ENCODE data around the gene EFNA2. TPM values are rescaled to one million over a fixed set of nuclear protein-coding genes. Genes with fewer than 3 reads are reported as not detected.

The EFNA2 gene
- total and polyA plus RNA-seq, 2 of the 4 experiments (the other 2 are of a cell fraction) = not detected

DNA sequence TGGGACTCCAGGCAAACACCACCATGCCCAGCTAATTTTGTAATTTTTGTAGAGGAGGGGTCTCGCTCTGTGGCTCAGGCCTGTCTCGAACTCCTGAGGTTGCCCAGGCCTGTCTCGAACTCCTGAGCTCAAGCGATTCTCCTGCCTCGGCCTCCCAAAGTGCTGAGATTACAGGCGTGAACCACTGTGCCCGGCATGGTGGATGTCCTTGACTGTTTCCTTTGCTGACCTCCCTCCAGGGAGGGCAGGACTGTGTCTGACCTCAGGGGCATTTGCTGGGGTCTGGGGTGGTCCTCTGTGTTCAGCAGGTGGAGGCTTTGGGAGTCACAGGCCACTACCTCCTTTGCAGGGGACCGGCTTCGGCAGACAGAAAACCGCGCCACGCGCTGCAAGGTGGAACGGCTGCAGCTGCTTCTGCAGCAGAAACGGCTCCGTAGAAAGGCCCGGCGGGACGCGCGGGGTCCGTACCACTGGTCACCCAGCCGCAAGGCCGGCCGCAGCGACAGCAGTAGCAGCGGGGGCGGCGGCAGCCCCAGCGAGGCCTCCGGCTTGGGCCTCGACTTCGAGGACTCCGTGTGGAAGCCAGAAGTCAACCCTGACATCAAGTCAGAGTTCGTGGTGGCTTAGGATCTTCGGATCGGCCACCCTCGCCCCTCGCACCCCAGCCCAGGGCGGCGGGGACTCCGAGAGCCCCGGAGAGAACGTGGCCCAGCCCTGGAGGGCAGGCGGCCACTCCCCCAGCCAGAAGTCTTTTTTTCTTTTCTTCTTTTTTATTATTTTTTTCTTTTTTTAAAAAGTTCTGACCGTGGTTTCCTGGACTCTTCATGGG lies 28.8 kb upstream of the EFNA2 start:
- 0 out of 2 replicates have a peak overlapping the region, but pooled peaks have one; percentile 13 for H3K9ac ChIP-seq (ENCODE audit: low read depth, low read length)
- in situ Hi-C loops (cut with MboI; ENCODE audit: low sequenced_read_pairs) = no loop called here
- POLR2A ChIA-PET (ENCODE audit: unreplicated experiment) = interaction anchor here (0.6 to 1.7 kb wide), 2 partner anchors 12 to 13 kb away, joined by 3 to 6 read pairs; partner anchors contain the start of gene CIRBP
- peak overlapping the region; percentile 53; the same call in 1 of the 2 replicates for H4K91ac ChIP-seq (ENCODE audit: insufficient read depth, low read depth, low read length)
- DNase-seq (no peak), ATAC-seq (ENCODE audit: low read depth) (no peak)
- CTCF ChIA-PET = no interaction called here
- no peak overlapping the region for H3K56ac ChIP-seq (ENCODE audit: extremely low read depth, insufficient read depth, low read length)
- no peak overlapping the region for H4K5ac ChIP-seq (ENCODE audit: low read depth, low read length)
- peak overlapping the region; percentile 19; the same call in 1 of the 2 replicates for H3K14ac ChIP-seq (replicated peaks; ENCODE audit: low read depth, low read length)
- H3K4ac ChIP-seq (ENCODE audit: low read depth, low read length) = no peak overlapping the region; the same call in 1 of the 2 replicates
- WGBS, 2 experiments (ENCODE audit: extremely low coverage in 2 of 2, insufficient read length in 1 of 2) = 84% methylated on average over 25 of the region's 46 CpGs; no CpG with 5 or more reads in 1 of the 2 experiments
- TF ChIP-seq RCOR1 (IDR thresholded peaks at IDR 0.05; ENCODE audit: insufficient replicate concordance, low read length) = no peak
- TF ChIP-seq RFX5 (IDR thresholded peaks at IDR 0.05; ENCODE audit: low read depth, low read length) = no peak
- TF ChIP-seq MXI1 (IDR thresholded peaks at IDR 0.05; ENCODE audit: borderline replicate concordance, low read depth, low read length) = no peak
- TF ChIP-seq POLR2A (IDR thresholded peaks at IDR 0.05; ENCODE audit: low read depth, low read length) = no peak
- TF ChIP-seq NFE2L2 (IDR thresholded peaks at IDR 0.05; ENCODE audit: low read depth, low read length) = no peak
- no TSS peak for BruUV-seq (replicated peaks)
- no peak overlapping the region for H3K18ac ChIP-seq (ENCODE audit: low read depth, low read length)
- peak overlapping the region; percentile 74 for H3K23ac ChIP-seq (ENCODE audit: low read depth, low read length)
- H2BK15ac ChIP-seq (ENCODE audit: low read depth, low read length) = no peak overlapping the region
- H4K8ac ChIP-seq (ENCODE audit: low read depth in 2 of 2, low read length in 2 of 2) = 0 out of 4 replicates have a peak overlapping the region, but pooled peaks of 1 of the 2 experiments have one; percentile 56
- no peak overlapping the region for H2AK5ac ChIP-seq (ENCODE audit: low read depth, low read length)
- peak overlapping the region; percentile 74 for H3K27ac ChIP-seq (ENCODE audit: insufficient read depth, low read length)
- H3K4me2 ChIP-seq (ENCODE audit: low read depth, low read length) = no peak overlapping the region
- peaks cover 45% of the 10 kb centered on the region for H3K4me1 ChIP-seq (ENCODE audit: control insufficient read depth, insufficient read depth, low read length)
- no peak overlapping the region for H2AFZ ChIP-seq (replicated peaks; ENCODE audit: low read length, poor library complexity)
- H3K27me3 ChIP-seq (ENCODE audit: control insufficient read depth, insufficient read depth, low read length) = no peaks in the 10 kb centered on the region
- H2AK9ac ChIP-seq (replicated peaks; ENCODE audit: low read depth, low read length, poor library complexity) = peak overlapping the region; percentile 83
- peak overlapping the region; percentile 45 for H2BK5ac ChIP-seq (ENCODE audit: low read depth, low read length, poor library complexity, severe bottlenecking)
- H3K9me1 ChIP-seq (ENCODE audit: insufficient read depth, low read length) = peaks cover under 1% of the 10 kb centered on the region; the same call in 1 of the 2 replicates
- H4K20me1 ChIP-seq (ENCODE audit: insufficient read depth, low read length) = peaks cover 82% of the 10 kb centered on the region
- H3K36me3 ChIP-seq (ENCODE audit: control insufficient read depth, insufficient read depth, low read length) = peaks cover 59% of the 10 kb centered on the region
- no peak overlapping the region for H3K4me3 ChIP-seq (ENCODE audit: insufficient read depth, low read depth, low read length)
- dilution Hi-C loops (cut with HindIII; ENCODE audit: low sequenced_read_pairs, unreplicated experiment) = no loop called here
- H3K9me3 ChIP-seq (ENCODE audit: control insufficient read depth, insufficient read depth, low read length) = no peaks in the 10 kb centered on the region
- H3K79me1 ChIP-seq (ENCODE audit: low read depth in 1 of 2, low read length in 2 of 2) = peaks cover 0 to 55% of the 10 kb centered on the region in 2 experiments; a peak in 2 of 4 replicates
- no peak overlapping the region for H2BK120ac ChIP-seq (ENCODE audit: low read depth, low read length)
- intact Hi-C loops (cut with micrococcal nuclease) = no loop called here
- no peak overlapping the region for H2BK20ac ChIP-seq (ENCODE audit: low read depth, low read length)

All from IMR-90 (cell line).